Measurements from ENCODE around the gene PIGN. TPM values are rescaled to one million over a fixed set of nuclear protein-coding genes. Genes with fewer than 3 reads are reported as not detected.

Gene PIGN
- polyA plus RNA-seq, 1 donor from 2014 or later = 8.7 TPM

- Histone ChIP-seq H4K20me1 (ENCODE audit: insufficient read depth) (no peaks in the 10 kb centered on the region), H3K9ac (ENCODE audit: low read length) (no peak overlapping the region), H3K27ac (ENCODE audit: low read length) (no peak overlapping the region), H3K4me2 (ENCODE audit: low read length) (no peak overlapping the region), H3K36me3 (ENCODE audit: insufficient read depth, low read length) (no peaks in the 10 kb centered on the region), H3K27me3 (ENCODE audit: insufficient read depth, low read depth, low read length) (no peaks in the 10 kb centered on the region), H3K79me2 (replicated peaks; ENCODE audit: insufficient read depth, low read length) (peaks cover 3% of the 10 kb centered on the region), H3K9me2 (ENCODE audit: insufficient read depth, low read length) (no peaks in the 10 kb centered on the region), H3F3A (ENCODE audit: insufficient read depth, low read length, poor library complexity, severe bottlenecking) (no peaks in the 10 kb centered on the region), H2AFZ (ENCODE audit: low read depth, low read length) (no peak overlapping the region), H3K9me3 (ENCODE audit: low read length) (no peaks in the 10 kb centered on the region), H3K4me3 (ENCODE audit: low read length) (no peak overlapping the region)
- no peak for TF ChIP-seq POLR2AphosphoS5 (IDR thresholded peaks at IDR 0.05)
- TF ChIP-seq RAD21 (conservative IDR thresholded peaks at IDR 0.05) = no peak
- TF ChIP-seq CTCF (IDR thresholded peaks at IDR 0.05; ENCODE audit: poor library complexity, severe bottlenecking) = no peak
- no peak for TF ChIP-seq SMC3 (conservative IDR thresholded peaks at IDR 0.05; ENCODE audit: poor library complexity)
- no peak for TF ChIP-seq MXI1 (conservative IDR thresholded peaks at IDR 0.05; ENCODE audit: poor library complexity, severe bottlenecking)
- TF ChIP-seq EP300 (conservative IDR thresholded peaks at IDR 0.05; ENCODE audit: poor library complexity, severe bottlenecking) = no peak
- no peak for TF ChIP-seq TAF1 (IDR thresholded peaks at IDR 0.05; ENCODE audit: low read depth)
- TF ChIP-seq EZH2 (IDR thresholded peaks at IDR 0.05; ENCODE audit: borderline replicate concordance, insufficient read depth, low read length, poor library complexity, severe bottlenecking) = no peak
- no peak for TF ChIP-seq REST (IDR thresholded peaks at IDR 0.05; ENCODE audit: borderline replicate concordance)
Measured at GRCh38 chr18:62179213-62179612, 7.6 kb downstream of the PIGN start.

- Histone ChIP-seq H3K9me3 (ENCODE audit: low read length) (no peaks in the 10 kb centered on the region), H4K20me1 (ENCODE audit: insufficient read depth) (no peaks in the 10 kb centered on the region), H3K9me2 (ENCODE audit: insufficient read depth, low read length) (no peaks in the 10 kb centered on the region), H2AFZ (ENCODE audit: low read depth, low read length) (no peak overlapping the region), H3K79me2 (replicated peaks; ENCODE audit: insufficient read depth, low read length) (no peaks in the 10 kb centered on the region), H3F3A (ENCODE audit: insufficient read depth, low read length, poor library complexity, severe bottlenecking) (no peaks in the 10 kb centered on the region), H3K27ac (ENCODE audit: low read length) (no peak overlapping the region), H3K27me3 (ENCODE audit: insufficient read depth, low read depth, low read length) (no peaks in the 10 kb centered on the region), H3K9ac (ENCODE audit: low read length) (no peak overlapping the region), H3K4me3 (ENCODE audit: low read length) (no peak overlapping the region), H3K36me3 (ENCODE audit: insufficient read depth, low read length) (no peaks in the 10 kb centered on the region), H3K4me2 (ENCODE audit: low read length) (no peak overlapping the region)
- TF ChIP-seq MXI1 (conservative IDR thresholded peaks at IDR 0.05; ENCODE audit: poor library complexity, severe bottlenecking) = no peak
- no peak for TF ChIP-seq RAD21 (conservative IDR thresholded peaks at IDR 0.05)
- TF ChIP-seq POLR2AphosphoS5 (IDR thresholded peaks at IDR 0.05) = no peak
- no peak for TF ChIP-seq EP300 (conservative IDR thresholded peaks at IDR 0.05; ENCODE audit: poor library complexity, severe bottlenecking)
- TF ChIP-seq EZH2 (IDR thresholded peaks at IDR 0.05; ENCODE audit: borderline replicate concordance, insufficient read depth, low read length, poor library complexity, severe bottlenecking) = no peak
- no peak for TF ChIP-seq TAF1 (IDR thresholded peaks at IDR 0.05; ENCODE audit: low read depth)
- no peak for TF ChIP-seq SMC3 (conservative IDR thresholded peaks at IDR 0.05; ENCODE audit: poor library complexity)
- TF ChIP-seq REST (IDR thresholded peaks at IDR 0.05; ENCODE audit: borderline replicate concordance) = no peak
- no peak for TF ChIP-seq CTCF (IDR thresholded peaks at IDR 0.05; ENCODE audit: poor library complexity, severe bottlenecking)
Measured at GRCh38 chr18:62177271-62177670, 9.6 kb downstream of the PIGN start.

All from neural cell (in vitro differentiated cells).